Epithelial cell of esophagus (primary cell): ENCODE measurements around the gene RGS4.

Source experiments
- DNase-seq: peaks from one replicate; pipeline ENCODE4 v3.0.0; 2010; ENCODE audit warnings: low read depth
- H3K4me3 ChIP-seq: 2 replicates; pipeline ENCODE4 v1.5.1; 2011; ENCODE audit warnings: mild to moderate bottlenecking, low read length, control low read depth
- TF ChIP-seq, protein P1 (sequence below): IDR thresholded peaks from 2 replicates; pipeline ENCODE4 v1.5.1; 2011; ENCODE audit warnings: low read depth, mild to moderate bottlenecking, low read length, control low read depth, inconsistent platforms; ENCODE audit not compliant: insufficient read depth; ENCODE audit errors: missing control alignments

Gene RGS4

DNA sequence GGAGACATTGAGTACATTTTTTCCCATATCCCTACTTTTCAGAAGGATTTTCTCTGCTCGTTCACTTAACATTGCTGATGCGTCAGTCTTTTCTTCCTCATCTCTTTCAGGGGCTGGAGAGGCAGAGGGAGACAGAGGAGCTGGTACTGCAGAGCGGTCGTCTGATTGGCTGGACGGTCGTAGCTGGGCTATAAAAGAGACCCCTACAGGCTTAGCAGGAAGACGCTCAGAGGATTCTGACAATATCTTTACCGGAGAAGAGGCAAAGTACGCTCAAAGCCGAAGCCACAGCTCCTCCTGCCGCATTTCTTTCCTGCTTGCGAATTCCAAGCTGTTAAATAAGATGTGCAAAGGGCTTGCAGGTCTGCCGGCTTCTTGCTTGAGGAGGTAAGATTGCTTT is at the start of gene RGS4:
Gene RGS4 (plus strand): TSS at position 220 of the 400 bp plus-strand sequence. CDS start 124 bp downstream, at position 344.
- peak within 1 kb of the TSS; percentile 26 for H3K4me3 ChIP-seq
- TF ChIP-seq, protein P1, sequence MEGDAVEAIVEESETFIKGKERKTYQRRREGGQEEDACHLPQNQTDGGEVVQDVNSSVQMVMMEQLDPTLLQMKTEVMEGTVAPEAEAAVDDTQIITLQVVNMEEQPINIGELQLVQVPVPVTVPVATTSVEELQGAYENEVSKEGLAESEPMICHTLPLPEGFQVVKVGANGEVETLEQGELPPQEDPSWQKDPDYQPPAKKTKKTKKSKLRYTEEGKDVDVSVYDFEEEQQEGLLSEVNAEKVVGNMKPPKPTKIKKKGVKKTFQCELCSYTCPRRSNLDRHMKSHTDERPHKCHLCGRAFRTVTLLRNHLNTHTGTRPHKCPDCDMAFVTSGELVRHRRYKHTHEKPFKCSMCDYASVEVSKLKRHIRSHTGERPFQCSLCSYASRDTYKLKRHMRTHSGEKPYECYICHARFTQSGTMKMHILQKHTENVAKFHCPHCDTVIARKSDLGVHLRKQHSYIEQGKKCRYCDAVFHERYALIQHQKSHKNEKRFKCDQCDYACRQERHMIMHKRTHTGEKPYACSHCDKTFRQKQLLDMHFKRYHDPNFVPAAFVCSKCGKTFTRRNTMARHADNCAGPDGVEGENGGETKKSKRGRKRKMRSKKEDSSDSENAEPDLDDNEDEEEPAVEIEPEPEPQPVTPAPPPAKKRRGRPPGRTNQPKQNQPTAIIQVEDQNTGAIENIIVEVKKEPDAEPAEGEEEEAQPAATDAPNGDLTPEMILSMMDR = peak; percentile 49
- peak; percentile 64 for DNase-seq

DNA sequence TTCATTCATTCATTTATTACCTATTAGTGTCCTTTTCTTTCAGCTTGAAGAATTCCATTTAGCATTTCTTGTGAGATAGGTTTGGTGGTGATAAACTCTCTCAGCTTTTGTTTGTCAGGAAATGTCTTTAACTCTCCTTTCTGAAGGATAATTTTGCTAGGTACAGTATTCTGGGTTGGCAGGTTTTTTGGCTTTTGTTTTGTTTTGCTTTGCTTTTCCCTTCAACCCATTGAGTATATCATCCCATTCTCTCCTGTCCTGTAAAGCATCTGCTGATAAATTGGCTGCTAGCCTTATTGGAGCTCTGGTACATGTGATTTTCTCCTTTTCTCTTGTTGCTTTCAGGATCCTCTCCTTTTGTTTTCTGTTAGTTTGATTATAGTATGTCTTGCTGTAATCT is 47.0 kb upstream of the RGS4 start:
- DNase-seq = no peak
- no peak overlapping the region for H3K4me3 ChIP-seq
- TF ChIP-seq, protein P1 = no peak

DNA sequence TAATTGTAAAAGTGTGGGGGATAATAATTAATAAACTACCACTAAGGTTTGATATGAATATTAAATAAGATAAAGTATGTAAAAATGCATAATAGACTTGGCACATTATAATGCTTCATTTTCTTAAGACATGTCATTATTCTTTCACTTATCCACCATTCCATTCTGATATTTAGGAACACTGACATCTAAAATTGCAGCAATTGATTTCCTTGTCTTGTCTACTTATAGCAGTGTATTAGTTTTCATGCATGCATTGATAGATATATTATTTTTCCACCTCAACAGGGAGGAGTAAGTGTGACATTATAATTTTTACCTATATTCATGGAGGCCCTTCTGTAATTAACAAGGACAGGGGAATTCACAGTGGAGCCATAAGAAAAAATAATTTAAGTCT is 41.6 kb upstream of the RGS4 start:
- H3K4me3 ChIP-seq = no peak overlapping the region
- DNase-seq = no peak
- TF ChIP-seq, protein P1 = no peak

DNA sequence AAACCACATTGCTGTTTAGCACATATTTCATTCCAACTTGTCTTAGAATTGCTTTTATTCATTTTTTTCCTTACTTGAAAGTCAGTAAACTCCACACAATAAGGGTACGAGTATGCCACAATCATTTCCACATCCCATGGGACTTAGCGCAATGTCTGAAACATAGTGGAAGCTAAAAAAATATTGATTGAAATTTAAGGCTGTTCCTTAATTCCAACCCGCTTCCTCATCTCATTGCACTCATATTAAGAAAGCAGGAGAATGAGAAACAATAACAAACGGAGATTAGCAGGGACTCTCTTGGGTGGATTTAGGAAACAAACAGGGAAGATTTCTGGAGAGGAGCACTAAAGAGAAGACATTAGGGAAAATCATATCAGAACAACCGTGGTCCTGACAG is 39.3 kb upstream of the RGS4 start:
- H3K4me3 ChIP-seq = no peak overlapping the region
- no peak for DNase-seq
- TF ChIP-seq, protein P1 = no peak

DNA sequence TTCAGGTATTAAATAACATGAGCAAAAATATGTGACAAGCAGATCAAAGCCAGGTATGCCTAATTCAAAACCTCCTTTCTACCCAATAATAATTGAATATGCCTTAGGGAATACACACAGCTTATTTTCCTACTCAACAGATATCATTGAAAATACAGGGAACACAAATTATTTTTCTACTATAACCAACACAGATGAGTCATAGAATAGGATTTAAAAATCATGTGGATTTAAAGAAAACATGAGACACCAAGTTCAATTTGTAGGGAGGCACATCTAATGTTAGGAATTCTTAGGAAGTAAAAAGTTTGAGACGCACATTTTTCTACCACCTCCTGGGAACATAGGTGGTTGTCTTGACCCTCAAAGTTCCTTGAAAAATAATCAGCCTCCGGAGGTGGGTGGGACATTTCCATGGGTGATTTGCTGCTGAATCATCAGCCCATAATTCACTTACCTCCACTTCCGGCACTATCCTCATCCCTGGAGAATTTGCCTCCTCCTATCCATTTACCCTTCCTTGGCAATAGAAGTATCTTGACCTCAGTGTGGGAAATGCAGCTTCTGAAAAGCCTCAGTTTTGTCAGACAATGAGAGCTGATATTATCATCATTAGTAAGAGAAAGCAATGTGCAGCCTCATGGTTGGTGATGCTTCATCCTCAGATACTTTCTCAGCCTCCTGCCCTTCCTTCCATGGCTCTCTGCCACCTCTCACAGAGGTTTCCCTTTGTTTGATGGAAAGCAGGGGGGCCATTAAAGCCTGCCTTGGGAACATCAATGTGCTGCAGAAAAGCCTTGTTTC is 33.5 kb upstream of the RGS4 start:
- no peak overlapping the region for H3K4me3 ChIP-seq
- DNase-seq = peak; percentile 96
- TF ChIP-seq, protein P1 = no peak

DNA sequence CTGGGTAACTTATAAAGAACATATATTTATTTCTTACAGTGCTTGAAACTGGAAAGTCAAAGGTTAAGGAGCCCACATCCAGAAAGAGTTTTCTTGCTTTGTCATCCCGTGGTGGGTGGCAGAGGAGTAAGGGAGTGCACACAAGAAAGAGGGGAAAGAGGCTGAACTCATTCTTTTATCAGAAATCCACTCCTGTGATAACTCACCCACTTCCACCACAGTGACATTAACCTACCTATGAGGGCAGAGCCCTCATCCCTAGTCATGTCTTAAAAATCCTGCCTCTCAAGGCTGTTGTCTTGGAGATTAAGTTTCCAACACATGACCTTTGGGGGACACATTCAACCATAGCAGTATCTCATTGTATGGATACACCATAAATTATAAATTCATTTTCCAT is 32.5 kb upstream of the RGS4 start:
- DNase-seq = peak; percentile 8
- TF ChIP-seq, protein P1 = no peak
- H3K4me3 ChIP-seq = no peak overlapping the region

DNA sequence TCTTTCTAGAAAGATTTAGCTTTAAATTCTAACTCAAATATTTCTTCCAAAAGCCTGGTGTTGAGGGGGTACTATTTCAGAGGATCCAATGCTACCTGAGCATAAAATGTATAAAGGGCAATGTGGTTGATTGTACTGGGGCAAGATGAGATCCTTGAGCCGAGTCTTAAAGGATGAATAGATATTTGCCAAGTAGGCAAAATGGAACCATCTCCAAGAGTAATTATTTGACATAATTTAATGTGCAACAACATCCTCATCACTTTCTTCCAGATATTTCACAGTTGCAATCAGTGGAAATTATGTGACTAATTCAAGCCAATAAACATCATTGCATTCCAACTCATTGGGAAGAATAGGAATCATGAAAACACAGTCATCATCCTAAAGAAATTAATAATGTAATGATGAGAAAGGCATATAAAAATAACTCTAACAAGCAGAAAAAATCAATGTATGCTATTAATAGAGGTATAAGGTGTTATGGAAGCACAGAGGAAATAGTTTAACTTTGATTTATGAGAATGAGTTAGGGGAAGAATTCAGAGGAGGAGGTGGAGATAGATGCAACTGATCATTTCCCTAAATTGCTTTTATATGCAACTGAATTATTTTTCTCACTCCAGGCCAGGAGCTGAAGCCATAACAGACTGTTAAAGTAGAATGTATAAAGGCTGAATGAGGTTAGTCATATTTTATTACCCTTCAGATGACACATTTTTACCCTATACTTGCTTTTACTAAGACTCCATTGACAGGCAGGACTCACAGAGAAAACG is 30.0 kb upstream of the RGS4 start:
- no peak for DNase-seq
- TF ChIP-seq, protein P1 = no peak
- no peak overlapping the region for H3K4me3 ChIP-seq
